Bronchial epithelial cell (primary cell): ENCODE results near the gene TMEM82. TPM values are rescaled to one million over a fixed set of nuclear protein-coding genes. Genes with fewer than 3 reads are reported as not detected.

Source experiments
- DNase-seq: peaks from one replicate; pipeline ENCODE4 v3.0.0-alpha.2; 2010; ENCODE audit warnings: low read depth
- FAIRE-seq: peaks from 2 replicates; lab custom pipeline; 2011; peaks lifted over from hg19 to GRCh38; lab: Jason Lieb, UNC
- H3K27me3 ChIP-seq: 2 replicates; pipeline ENCODE4 v1.5.1; 2011; ENCODE audit warnings: low read length; ENCODE audit not compliant: control insufficient read depth, insufficient read depth
- H3K36me3 ChIP-seq: 2 replicates; pipeline ENCODE4 v1.5.1; 2011; ENCODE audit warnings: low read length; ENCODE audit not compliant: control insufficient read depth, insufficient read depth
- H3K4me3 ChIP-seq: 2 replicates; pipeline ENCODE4 v1.5.1; 2011; ENCODE audit warnings: mild to moderate bottlenecking, low read depth, low read length, control low read depth
- total RNA-seq: library from RNA; depleted of rRNA; stranded (reverse); fragments of >200 nt; gene quantifications from 2 replicates; pipeline ENCODE4 v1.2.1, GENCODE V29; 2014
- TF ChIP-seq, protein P1 (sequence below): IDR thresholded peaks from 2 replicates; pipeline ENCODE4 v1.5.1; 2011; ENCODE audit warnings: mild to moderate bottlenecking, moderate library complexity, low read length, control low read depth, inconsistent platforms; ENCODE audit not compliant: insufficient read depth, severe bottlenecking

TMEM82 gene
- total RNA-seq, 1 donor from 2014 or later, result not detected

GRCh38 chr1:15701784-15702183 is 40.5 kb upstream of the TMEM82 start:
- TF ChIP-seq, protein P1, sequence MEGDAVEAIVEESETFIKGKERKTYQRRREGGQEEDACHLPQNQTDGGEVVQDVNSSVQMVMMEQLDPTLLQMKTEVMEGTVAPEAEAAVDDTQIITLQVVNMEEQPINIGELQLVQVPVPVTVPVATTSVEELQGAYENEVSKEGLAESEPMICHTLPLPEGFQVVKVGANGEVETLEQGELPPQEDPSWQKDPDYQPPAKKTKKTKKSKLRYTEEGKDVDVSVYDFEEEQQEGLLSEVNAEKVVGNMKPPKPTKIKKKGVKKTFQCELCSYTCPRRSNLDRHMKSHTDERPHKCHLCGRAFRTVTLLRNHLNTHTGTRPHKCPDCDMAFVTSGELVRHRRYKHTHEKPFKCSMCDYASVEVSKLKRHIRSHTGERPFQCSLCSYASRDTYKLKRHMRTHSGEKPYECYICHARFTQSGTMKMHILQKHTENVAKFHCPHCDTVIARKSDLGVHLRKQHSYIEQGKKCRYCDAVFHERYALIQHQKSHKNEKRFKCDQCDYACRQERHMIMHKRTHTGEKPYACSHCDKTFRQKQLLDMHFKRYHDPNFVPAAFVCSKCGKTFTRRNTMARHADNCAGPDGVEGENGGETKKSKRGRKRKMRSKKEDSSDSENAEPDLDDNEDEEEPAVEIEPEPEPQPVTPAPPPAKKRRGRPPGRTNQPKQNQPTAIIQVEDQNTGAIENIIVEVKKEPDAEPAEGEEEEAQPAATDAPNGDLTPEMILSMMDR, result no peak
- FAIRE-seq (peak; percentile 80), DNase-seq (no peak)
- H3K4me3 ChIP-seq, result no peak overlapping the region
- peaks cover 11% of the 10 kb centered on the region for H3K36me3 ChIP-seq
- no peaks in the 10 kb centered on the region for H3K27me3 ChIP-seq

DNA sequence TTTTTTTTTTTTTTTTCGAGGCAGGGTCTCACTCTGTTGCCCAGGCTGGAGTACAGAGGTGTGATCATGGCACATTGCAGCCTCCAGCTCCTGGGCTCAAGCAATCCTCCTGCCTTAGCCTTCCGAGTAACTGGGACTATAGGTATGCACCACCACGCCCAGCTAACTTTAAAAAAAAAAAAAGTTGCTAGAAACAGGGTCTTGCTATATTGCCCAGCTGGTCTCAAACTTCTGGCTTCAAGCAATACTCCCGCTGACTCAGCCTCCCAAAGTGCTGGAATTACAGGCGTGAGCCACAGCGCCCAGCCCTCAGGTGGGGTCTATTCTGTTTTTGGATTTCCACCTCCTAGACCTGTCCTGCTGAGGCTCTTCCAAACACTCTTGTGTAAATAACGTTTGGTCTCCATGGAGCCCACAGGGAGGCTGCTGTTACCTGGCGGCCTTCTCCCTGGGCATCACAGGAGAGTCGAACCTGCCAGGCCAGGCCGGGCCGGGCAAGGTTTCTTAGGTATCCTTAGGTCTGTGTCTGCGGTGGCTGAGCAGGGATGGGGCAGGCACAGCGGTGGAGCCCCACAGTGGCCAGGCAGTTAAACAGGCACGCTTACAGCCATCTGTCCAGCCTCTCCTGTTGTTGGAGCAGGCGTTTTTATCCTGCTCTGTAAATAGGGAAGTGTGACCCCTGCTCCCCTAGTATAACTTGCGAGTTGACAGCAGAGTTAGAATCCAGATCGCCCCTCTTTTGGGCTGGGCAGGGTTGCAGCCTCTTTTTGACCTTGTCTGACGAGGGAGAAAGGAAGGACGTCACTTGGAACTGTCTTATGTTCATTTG is 39.4 kb upstream of the TMEM82 start:
- H3K27me3 ChIP-seq, result no peaks in the 10 kb centered on the region
- H3K36me3 ChIP-seq, result peaks cover 10% of the 10 kb centered on the region
- no peak for FAIRE-seq
- TF ChIP-seq, protein P1, result peak; percentile 35
- no peak overlapping the region for H3K4me3 ChIP-seq
- DNase-seq, result peak; percentile 31

GRCh38 chr1:15703562-15703961 is 38.7 kb upstream of the TMEM82 start:
- FAIRE-seq, result no peak
- DNase-seq, result peak; percentile 79
- TF ChIP-seq, protein P1, result no peak
- no peaks in the 10 kb centered on the region for H3K27me3 ChIP-seq
- peaks cover 10% of the 10 kb centered on the region for H3K36me3 ChIP-seq
- H3K4me3 ChIP-seq, result no peak overlapping the region

DNA sequence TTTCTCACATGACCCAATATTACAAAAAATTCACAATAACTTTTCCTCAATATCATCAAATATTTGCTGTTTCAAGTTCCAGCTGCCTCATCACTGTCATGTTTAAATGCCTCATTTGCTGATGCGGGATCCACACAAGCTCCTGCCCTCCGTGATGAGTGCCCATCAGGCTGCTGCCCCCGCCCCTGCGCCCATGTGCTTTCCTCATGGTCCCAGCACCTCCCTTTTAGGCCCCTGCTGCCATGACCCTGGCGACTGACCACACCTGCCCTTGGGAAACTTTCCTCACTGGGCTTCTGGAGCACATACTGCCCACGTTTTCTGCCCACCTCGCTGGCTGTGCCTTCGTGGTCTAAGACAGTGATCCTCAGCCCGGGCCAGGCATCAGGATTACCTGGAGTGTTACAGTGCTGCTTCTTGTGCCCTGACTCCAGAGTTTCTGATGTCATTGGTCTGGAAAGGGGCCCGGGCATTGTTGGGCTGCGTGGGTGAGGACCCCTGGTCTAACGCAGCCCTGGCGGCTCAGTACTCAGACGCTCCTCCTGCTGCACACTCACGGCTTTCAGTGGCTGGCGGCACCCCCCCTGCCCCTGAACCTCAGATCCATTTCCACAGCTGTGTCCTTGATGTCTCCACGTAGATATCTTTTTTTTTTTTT is 37.6 kb upstream of the TMEM82 start:
- Histone ChIP-seq H3K36me3 (peaks cover 10% of the 10 kb centered on the region), H3K4me3 (no peak overlapping the region), H3K27me3 (no peaks in the 10 kb centered on the region)
- DNase-seq (no peak), FAIRE-seq (no peak)
- TF ChIP-seq, protein P1, result no peak

GRCh38 chr1:15705184-15705566 is 37.1 kb upstream of the TMEM82 start:
- DNase-seq (no peak), FAIRE-seq (no peak)
- Histone ChIP-seq H3K4me3 (no peak overlapping the region), H3K36me3 (peaks cover 10% of the 10 kb centered on the region), H3K27me3 (no peaks in the 10 kb centered on the region)
- TF ChIP-seq, protein P1, result no peak
